GM19193 (cell line): Measurements from ENCODE around the gene PCDHB16.
"Not testable (repeated sequence)": the region's sequence is repeated elsewhere in the genome, so short reads cannot be mapped to it uniquely, and the experiment has no call there.

Experiments
- POLR2A ChIP-seq: IDR thresholded peaks from 4 replicates; pipeline ENCODE4 v1.6.1; 2011; ENCODE audit not compliant: insufficient read depth, insufficient read length; ENCODE audit errors: extremely low read depth

Gene PCDHB16

GRCh38 chr5:141192110-141192725, 10.0 kb downstream of the PCDHB16 start, which contains the start of gene PCDHB10:
PCDHB10 (plus strand) TSS chr5:141192353; CDS start chr5:141192553, 200 bp downstream.
- no peak for TF ChIP-seq POLR2A

DNA sequence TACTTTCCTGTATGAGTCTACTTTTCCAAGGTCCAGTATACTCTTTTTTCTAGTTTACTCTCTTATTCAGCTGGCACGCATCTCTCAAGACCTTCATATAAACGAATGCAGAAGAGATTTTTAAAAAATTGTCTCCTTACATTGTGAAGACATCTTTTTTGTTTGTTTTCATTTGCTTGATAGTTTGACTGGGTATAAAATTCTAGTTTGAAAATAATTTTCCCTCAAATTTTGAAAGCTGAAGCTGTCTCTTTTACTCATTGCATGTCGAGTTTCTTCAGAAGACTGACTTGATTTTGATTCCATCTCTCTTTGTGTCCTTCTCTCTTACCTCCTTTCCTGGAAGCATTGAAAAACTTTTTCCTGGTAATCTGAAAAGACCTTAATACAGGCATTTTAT, 14.2 kb downstream of the PCDHB16 start:
- no peak for TF ChIP-seq POLR2A

GRCh38 chr5:141199359-141200235, 17.4 kb downstream of the PCDHB16 start, which contains the start of gene PCDHB11:
PCDHB11 (plus strand) TSS chr5:141199627; CDS start chr5:141199775, 148 bp downstream.
- no peak for TF ChIP-seq POLR2A

GRCh38 chr5:141208478-141208877, 26.3 kb downstream of the PCDHB16 start, which contains the start of gene PCDHB12:
PCDHB12 (plus strand) TSS chr5:141208719; CDS start chr5:141208908, 189 bp downstream.
- TF ChIP-seq POLR2A: no peak

DNA sequence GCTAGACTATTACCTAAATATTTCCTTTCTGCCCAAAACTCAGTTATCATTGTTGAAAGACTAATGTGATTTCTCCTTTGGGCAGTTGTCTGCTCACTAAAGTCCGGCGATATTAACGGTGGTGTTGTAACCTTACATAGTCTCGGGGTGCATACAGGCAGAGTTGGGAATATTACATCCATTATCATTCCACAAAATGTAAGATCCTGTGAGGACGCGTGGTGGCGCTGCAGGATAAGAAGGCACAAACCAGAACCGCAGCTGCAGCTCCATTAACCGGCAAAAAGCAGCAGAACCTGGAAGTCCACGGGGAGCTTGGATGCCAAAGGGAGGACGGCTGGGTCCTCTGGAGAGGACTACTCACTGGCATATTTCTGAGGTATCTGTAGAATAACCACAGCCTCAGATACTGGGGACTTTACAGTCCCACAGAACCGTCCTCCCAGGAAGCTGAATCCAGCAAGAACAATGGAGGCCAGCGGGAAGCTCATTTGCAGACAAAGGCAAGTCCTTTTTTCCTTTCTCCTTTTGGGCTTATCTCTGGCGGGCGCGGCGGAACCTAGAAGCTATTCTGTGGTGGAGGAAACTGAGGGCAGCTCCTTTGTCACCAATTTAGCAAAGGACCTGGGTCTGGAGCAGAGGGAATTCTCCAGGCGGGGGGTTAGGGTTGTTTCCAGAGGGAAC, 31.6 kb downstream of the PCDHB16 start, which contains the start of gene PCDHB13:
Gene PCDHB13, plus strand, starts transcription at position 264 of the 684 bp plus-strand sequence. Its CDS starts 205 bp downstream, at position 469.
- TF ChIP-seq POLR2A: not testable (repeated sequence)

- no peak for TF ChIP-seq POLR2A
Measured at GRCh38 chr5:141223112-141223783, 41.1 kb downstream of the PCDHB16 start, which contains the start of gene PCDHB14. PCDHB14 (plus strand) TSS chr5:141223343; CDS start chr5:141223506, 163 bp downstream.

- TF ChIP-seq POLR2A: no peak
Measured at GRCh38 chr5:141234109-141234667, 52.0 kb downstream of the PCDHB16 start.
